OCI-LY3 (cell line): ENCODE measurements around the gene NPC1L1.

Experiments
- CTCF ChIP-seq: fragments of 200-600, 300-600 bp; sonication (generic); IDR thresholded peaks from 2 replicates; pipeline ENCODE4 v1.5.1; 2014; ENCODE audit warnings: antibody characterized with exemption, low read length, low read depth
- EZH2phosphoT487 ChIP-seq: fragments of 200-600 bp; shearing (Covaris generic); IDR thresholded peaks from 2 replicates; pipeline ENCODE4 v1.6.1; 2018; ENCODE audit warnings: antibody characterized with exemption, mixed run types, low read depth

GRCh38 chr7:44491229-44491628 is 49.9 kb downstream of the NPC1L1 start:
- TF ChIP-seq CTCF (no peak), EZH2phosphoT487 (no peak)
